OCI-LY3 (cell line): Measurements from ENCODE around the gene PRDX6.
"Not testable (repeated sequence)": the region's sequence is repeated elsewhere in the genome, so short reads cannot be mapped to it uniquely, and the experiment has no call there.

Experiments
- CTCF ChIP-seq: fragments of 200-600, 300-600 bp; sonication (generic); IDR thresholded peaks from 2 replicates; pipeline ENCODE4 v1.5.1; 2014; ENCODE audit warnings: antibody characterized with exemption, low read length, low read depth
- EZH2phosphoT487 ChIP-seq: fragments of 200-600 bp; shearing (Covaris generic); IDR thresholded peaks from 2 replicates; pipeline ENCODE4 v1.6.1; 2018; ENCODE audit warnings: antibody characterized with exemption, mixed run types, low read depth

- not testable (repeated sequence) for TF ChIP-seq CTCF, EZH2phosphoT487
Observed at GRCh38 chr1:173514503-173514902, 37.4 kb downstream of the PRDX6 start.
